IMR-90 (cell line): ENCODE data around the gene MBD3L4. TPM values are rescaled to one million over a fixed set of nuclear protein-coding genes. Genes with fewer than 3 reads are reported as not detected.
"Not testable (repeated sequence)": the region's sequence is repeated elsewhere in the genome, so short reads cannot be mapped to it uniquely, and the experiment has no call there.

ENCODE experiments used
- ATAC-seq: fragments of 200-7000 bp; cut with Tn5 transposase; 2 replicates; pipeline ENCODE4 v1.9.1; 2020; ENCODE audit warnings: low read depth, mild to moderate bottlenecking, moderate library complexity
- Bru-seq: library from RNA; stranded (reverse); fragments of 400-500 nt; gene quantifications from one replicate; lab custom pipeline; 2021; lab: Mats Ljungman, UMichigan
- BruChase-seq, 2 experiments: library from RNA; stranded (reverse); fragments of 400-500 nt; gene quantifications; one replicate each; lab custom pipeline; 2021; lab: Mats Ljungman, UMichigan
- BruUV-seq: library from RNA; stranded (reverse); fragments of 400-500 nt; replicated peaks from 2 replicates; lab custom pipeline; 2021; lab: Mats Ljungman, UMichigan
- CTCF ChIA-PET: fragments of 300-600 bp; formaldehyde crosslinking; extraction: SDS; loops from one replicate; lab custom pipeline; 2021; ENCODE audit warnings: antibody characterized with exemption; lab: Yijun Ruan, JAX
- POLR2A ChIA-PET: fragments of 300-600 bp; sonication (Branson Sonifier 250); formaldehyde crosslinking; loops from one replicate; lab custom pipeline; 2022; ENCODE audit warnings: antibody characterized with exemption; ENCODE audit not compliant: unreplicated experiment; lab: Charles Lee
- DNase-seq: peaks from one replicate; pipeline ENCODE4 v3.0.0; 2013
- H2AFZ ChIP-seq: replicated peaks from 2 replicates; pipeline ENCODE3; 2013; ENCODE audit warnings: low read length, mild to moderate bottlenecking; ENCODE audit not compliant: poor library complexity
- H2AK5ac ChIP-seq: 2 replicates; pipeline ENCODE4 v1.6.1; 2013; ENCODE audit warnings: low read depth, low read length, inconsistent platforms
- H2AK9ac ChIP-seq: replicated peaks from 2 replicates; pipeline ENCODE3; 2013; ENCODE audit warnings: mild to moderate bottlenecking, low read depth, low read length, moderate library complexity; ENCODE audit not compliant: poor library complexity
- H2BK120ac ChIP-seq: 2 replicates; pipeline ENCODE4 v1.6.1; 2013; ENCODE audit warnings: low read depth, low read length, inconsistent platforms
- H2BK15ac ChIP-seq: 3 replicates; pipeline ENCODE4 v1.6.1; 2013; ENCODE audit warnings: low read depth, low read length, inconsistent platforms
- H2BK20ac ChIP-seq: 2 replicates; pipeline ENCODE4 v1.6.1; 2013; ENCODE audit warnings: low read depth, mild to moderate bottlenecking, inconsistent platforms, low read length, moderate library complexity
- H2BK5ac ChIP-seq: 2 replicates; pipeline ENCODE4 v1.6.1; 2013; ENCODE audit warnings: mild to moderate bottlenecking, low read depth, low read length, inconsistent platforms; ENCODE audit not compliant: poor library complexity, severe bottlenecking
- H3K14ac ChIP-seq: replicated peaks from 2 replicates; pipeline ENCODE4 v1.6.1; 2013; ENCODE audit warnings: low read depth, low read length, inconsistent platforms
- H3K18ac ChIP-seq: 2 replicates; pipeline ENCODE4 v1.6.1; 2013; ENCODE audit warnings: low read depth, low read length, control low read depth
- H3K23ac ChIP-seq: 2 replicates; pipeline ENCODE4 v1.6.1; 2013; ENCODE audit warnings: low read depth, low read length, inconsistent platforms
- H3K27ac ChIP-seq: 2 replicates; pipeline ENCODE4 v1.5.1; 2013; ENCODE audit warnings: mild to moderate bottlenecking, control low read depth, low read length; ENCODE audit not compliant: insufficient read depth
- H3K27me3 ChIP-seq: 2 replicates; pipeline ENCODE4 v1.6.1; 2013; ENCODE audit warnings: low read length; ENCODE audit not compliant: control insufficient read depth, insufficient read depth
- H3K36me3 ChIP-seq: 2 replicates; pipeline ENCODE4 v1.6.1; 2013; ENCODE audit warnings: low read length, mixed read lengths; ENCODE audit not compliant: control insufficient read depth, insufficient read depth
- H3K4ac ChIP-seq: 2 replicates; pipeline ENCODE4 v1.6.1; 2013; ENCODE audit warnings: low read depth, low read length, inconsistent platforms
- H3K4me1 ChIP-seq: 2 replicates; pipeline ENCODE4 v1.6.1; 2013; ENCODE audit warnings: low read length, mixed read lengths; ENCODE audit not compliant: control insufficient read depth, insufficient read depth
- H3K4me2 ChIP-seq: 2 replicates; pipeline ENCODE4 v1.6.1; 2013; ENCODE audit warnings: low read depth, mild to moderate bottlenecking, control low read depth, low read length, moderate library complexity
- H3K4me3 ChIP-seq: 2 replicates; pipeline ENCODE4 v1.5.1; 2013; ENCODE audit warnings: low read depth, mild to moderate bottlenecking, control low read depth, low read length, moderate library complexity; ENCODE audit not compliant: insufficient read depth
- H3K56ac ChIP-seq: 2 replicates; pipeline ENCODE4 v1.6.1; 2013; ENCODE audit warnings: low read length, inconsistent platforms; ENCODE audit not compliant: insufficient read depth; ENCODE audit errors: extremely low read depth
- H3K79me1 ChIP-seq, 2 experiments: 2 replicates each; pipeline ENCODE4 v1.6.1; 2013; ENCODE audit warnings: low read length in 2 of 2, inconsistent platforms in 1 of 2, low read depth in 1 of 2
- H3K9ac ChIP-seq: 2 replicates; pipeline ENCODE4 v1.6.1; 2013; ENCODE audit warnings: low read depth, low read length, control low read depth
- H3K9me1 ChIP-seq: 2 replicates; pipeline ENCODE4 v1.6.1; 2013; ENCODE audit warnings: low read length, inconsistent platforms; ENCODE audit not compliant: insufficient read depth
- H3K9me3 ChIP-seq: 2 replicates; pipeline ENCODE4 v1.6.1; 2013; ENCODE audit warnings: low read length; ENCODE audit not compliant: control insufficient read depth, insufficient read depth
- H4K20me1 ChIP-seq: 2 replicates; pipeline ENCODE4 v1.6.1; 2013; ENCODE audit warnings: low read length, inconsistent platforms; ENCODE audit not compliant: insufficient read depth
- H4K5ac ChIP-seq: 2 replicates; pipeline ENCODE4 v1.6.1; 2013; ENCODE audit warnings: mild to moderate bottlenecking, low read depth, low read length, control low read depth
- H4K8ac ChIP-seq, 2 experiments: 2 replicates each; pipeline ENCODE4 v1.6.1; 2013; ENCODE audit warnings: low read depth in 2 of 2, low read length in 2 of 2, control low read depth in 1 of 2, inconsistent platforms in 1 of 2
- H4K91ac ChIP-seq: 2 replicates; pipeline ENCODE4 v1.6.1; 2013; ENCODE audit warnings: low read depth, low read length, inconsistent platforms; ENCODE audit not compliant: insufficient read depth
- WGBS, 2 experiments: methylation state at CpG; one replicate each; pipeline versions ENCODE4 v1.1.5 to v1.1.7; 2013; ENCODE audit warnings: missing lambda C conversion rate in 2 of 2; ENCODE audit not compliant: insufficient read length in 1 of 2; ENCODE audit errors: extremely low coverage in 2 of 2; 5-methylcytosine and 5-hydroxymethylcytosine counted together
- dilution Hi-C: fragments of 300-500 bp; cut with HindIII; formaldehyde crosslinking; loops from one replicate; pipeline ENCODE4 v1.14.3; 2018; ENCODE audit warnings: low sequenced_read_pairs; ENCODE audit not compliant: unreplicated experiment
- in situ Hi-C: fragments of 300-500 bp; cut with MboI; formaldehyde crosslinking; loops from 3 replicates; pipeline ENCODE4 v1.14.3; 2019; ENCODE audit warnings: low sequenced_read_pairs, inconsistent platforms, mixed read lengths
- intact Hi-C: fragments of 100-400 bp; cut with micrococcal nuclease; formaldehyde crosslinking; loops from 2 replicates; pipeline ENCODE4 v1.10.0; 2022
- long read RNA-seq: library from polyadenylated mRNA; unstranded; transcript quantifications from one replicate; pipeline ENCODE4 v2.0.0, GENCODE V29; 2021; ENCODE audit not compliant: unreplicated experiment
- polyA plus RNA-seq, 3 experiments: library from polyadenylated mRNA; depleted of rRNA; stranded (reverse); fragments of >200 nt; gene quantifications; 2 replicates each; pipeline ENCODE4 v1.2.3, GENCODE V29; 2012; ENCODE audit warnings: low replicate concordance in 1 of 3
- total RNA-seq: library from RNA; depleted of rRNA; stranded (reverse); fragments of >200 nt; gene quantifications from 2 replicates; pipeline ENCODE4 v1.2.3, GENCODE V29; 2012; rRNA removed

MBD3L4 gene
- total RNA-seq (not detected in 2 replicates), polyA plus RNA-seq (2012; rRNA removed) (not detected in 2 replicates), Bru-seq, nascent RNA (not detected), BruChase-seq, experiment 1, labeled RNA remaining after a 6-hour chase (not detected), BruChase-seq, experiment 2, labeled RNA remaining after a 2-hour chase (not detected)
- not detected in 2 replicates for polyA plus RNA-seq (2012; cell fraction: cytosol; rRNA removed)
- polyA plus RNA-seq (2012; cell fraction: nucleus; rRNA removed; ENCODE audit: low replicate concordance): not detected in 2 replicates
- long read RNA-seq: 0 reads

- H3K4me1 ChIP-seq, H3K9me3 ChIP-seq, ATAC-seq, H3K27me3 ChIP-seq, H2AK9ac ChIP-seq, BruUV-seq, in situ Hi-C loops, H3K23ac ChIP-seq, H2AK5ac ChIP-seq, H3K56ac ChIP-seq, POLR2A ChIA-PET, H3K9ac ChIP-seq, H4K5ac ChIP-seq, DNase-seq, H4K8ac ChIP-seq, dilution Hi-C loops, H3K9me1 ChIP-seq, H2BK15ac ChIP-seq, H3K18ac ChIP-seq, H4K20me1 ChIP-seq, H2BK20ac ChIP-seq, H3K4me2 ChIP-seq, H2BK5ac ChIP-seq, H3K14ac ChIP-seq, intact Hi-C loops, H3K79me1 ChIP-seq, H3K4ac ChIP-seq, H3K4me3 ChIP-seq, H2AFZ ChIP-seq, CTCF ChIA-PET, H3K27ac ChIP-seq, H4K91ac ChIP-seq, H3K36me3 ChIP-seq, H2BK120ac ChIP-seq: not testable (repeated sequence)
- no CpG with 5 or more reads among the region's 9 CpGs for WGBS, 2 experiments
These were observed at the start of gene MBD3L4 for GRCh38 chr19:7040079-7040478. Gene MBD3L4 (minus strand): TSS chr19:7040179. CDS start chr19:7040144, 35 bp downstream.
